Mesothelial cell of epicardium (in vitro differentiated cells): ENCODE data around the gene NR4A1. TPM values are rescaled to one million over a fixed set of nuclear protein-coding genes. Genes with fewer than 3 reads are reported as not detected.

ENCODE experiments used
- DNase-seq, 2 experiments: peaks; one replicate each; pipeline ENCODE4 v3.0.0; 2021; ENCODE audit warnings: low spot score in 2 of 2; ENCODE audit not compliant: unreplicated experiment in 2 of 2
- H3K27ac Mint-ChIP-seq: 2 replicates; pipeline ENCODE4 v1.8.0; 2021; ENCODE audit warnings: mixed read lengths
- H3K27me3 Mint-ChIP-seq: 2 replicates; pipeline ENCODE4 v1.8.0; 2021; ENCODE audit warnings: low read depth, mixed read lengths
- H3K36me3 Mint-ChIP-seq: 2 replicates; pipeline ENCODE4 v1.8.0; 2021; ENCODE audit warnings: mixed read lengths
- H3K4me1 Mint-ChIP-seq: 2 replicates; pipeline ENCODE4 v1.8.0; 2021; ENCODE audit warnings: mixed read lengths
- H3K4me3 Mint-ChIP-seq: 2 replicates; pipeline ENCODE4 v1.8.0; 2021; ENCODE audit warnings: mild to moderate bottlenecking, moderate library complexity, mixed read lengths
- H3K9me3 Mint-ChIP-seq: 2 replicates; pipeline ENCODE4 v1.8.0; 2021; ENCODE audit warnings: mixed read lengths
- total RNA-seq: library from RNA; stranded (reverse); gene quantifications from 3 replicates; pipeline ENCODE4 v1.2.1, GENCODE V29; 2021
- TF ChIP-seq, protein P1 (sequence below): fragments of 200-600 bp; sonication (generic); IDR thresholded peaks from one replicate; pipeline ENCODE4 v1.5.0; 2021; ENCODE audit warnings: antibody characterized with exemption; ENCODE audit not compliant: unreplicated experiment

NR4A1 gene
- total RNA-seq, 1 donor from 2014 or later: 141 TPM

DNA sequence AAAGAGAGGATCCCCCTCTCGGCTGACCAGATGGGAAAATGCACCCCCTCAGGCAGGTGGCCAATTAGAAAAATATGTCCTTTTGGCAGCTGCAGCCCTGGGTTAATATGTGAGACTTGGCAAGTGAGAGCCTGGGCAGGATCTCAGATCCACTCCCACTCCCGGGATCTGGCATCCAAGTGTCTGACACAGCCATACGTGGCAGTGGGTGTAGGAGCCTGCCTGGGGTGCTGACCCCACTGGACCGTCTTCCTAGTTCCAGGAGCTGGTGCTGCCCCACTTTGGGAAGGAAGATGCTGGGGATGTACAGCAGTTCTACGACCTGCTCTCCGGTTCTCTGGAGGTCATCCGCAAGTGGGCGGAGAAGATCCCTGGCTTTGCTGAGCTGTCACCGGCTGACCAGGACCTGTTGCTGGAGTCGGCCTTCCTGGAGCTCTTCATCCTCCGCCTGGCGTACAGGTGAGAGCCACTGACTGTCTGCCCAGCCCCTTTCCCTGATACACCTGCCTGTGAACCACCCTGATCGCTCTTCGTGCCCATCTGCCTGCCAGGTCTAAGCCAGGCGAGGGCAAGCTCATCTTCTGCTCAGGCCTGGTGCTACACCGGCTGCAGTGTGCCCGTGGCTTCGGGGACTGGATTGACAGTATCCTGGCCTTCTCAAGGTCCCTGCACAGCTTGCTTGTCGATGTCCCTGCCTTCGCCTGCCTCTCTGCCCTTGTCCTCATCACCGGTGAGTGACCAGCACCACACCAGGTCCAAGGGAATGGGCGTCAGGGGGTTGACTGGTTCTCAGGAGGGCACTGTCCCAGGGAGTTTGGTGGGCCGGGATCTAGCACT, 5.8 kb downstream of the NR4A1 start:
- TF ChIP-seq, protein P1, sequence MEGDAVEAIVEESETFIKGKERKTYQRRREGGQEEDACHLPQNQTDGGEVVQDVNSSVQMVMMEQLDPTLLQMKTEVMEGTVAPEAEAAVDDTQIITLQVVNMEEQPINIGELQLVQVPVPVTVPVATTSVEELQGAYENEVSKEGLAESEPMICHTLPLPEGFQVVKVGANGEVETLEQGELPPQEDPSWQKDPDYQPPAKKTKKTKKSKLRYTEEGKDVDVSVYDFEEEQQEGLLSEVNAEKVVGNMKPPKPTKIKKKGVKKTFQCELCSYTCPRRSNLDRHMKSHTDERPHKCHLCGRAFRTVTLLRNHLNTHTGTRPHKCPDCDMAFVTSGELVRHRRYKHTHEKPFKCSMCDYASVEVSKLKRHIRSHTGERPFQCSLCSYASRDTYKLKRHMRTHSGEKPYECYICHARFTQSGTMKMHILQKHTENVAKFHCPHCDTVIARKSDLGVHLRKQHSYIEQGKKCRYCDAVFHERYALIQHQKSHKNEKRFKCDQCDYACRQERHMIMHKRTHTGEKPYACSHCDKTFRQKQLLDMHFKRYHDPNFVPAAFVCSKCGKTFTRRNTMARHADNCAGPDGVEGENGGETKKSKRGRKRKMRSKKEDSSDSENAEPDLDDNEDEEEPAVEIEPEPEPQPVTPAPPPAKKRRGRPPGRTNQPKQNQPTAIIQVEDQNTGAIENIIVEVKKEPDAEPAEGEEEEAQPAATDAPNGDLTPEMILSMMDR: no peak
- no peaks in the 10 kb centered on the region for H3K9me3 Mint-ChIP-seq
- no peak overlapping the region for H3K4me3 Mint-ChIP-seq
- H3K27me3 Mint-ChIP-seq: peaks cover 3% of the 10 kb centered on the region
- peaks cover 2% of the 10 kb centered on the region for H3K36me3 Mint-ChIP-seq
- H3K4me1 Mint-ChIP-seq: peaks cover 2% of the 10 kb centered on the region
- no peak overlapping the region for H3K27ac Mint-ChIP-seq
- DNase-seq: no peak

DNA sequence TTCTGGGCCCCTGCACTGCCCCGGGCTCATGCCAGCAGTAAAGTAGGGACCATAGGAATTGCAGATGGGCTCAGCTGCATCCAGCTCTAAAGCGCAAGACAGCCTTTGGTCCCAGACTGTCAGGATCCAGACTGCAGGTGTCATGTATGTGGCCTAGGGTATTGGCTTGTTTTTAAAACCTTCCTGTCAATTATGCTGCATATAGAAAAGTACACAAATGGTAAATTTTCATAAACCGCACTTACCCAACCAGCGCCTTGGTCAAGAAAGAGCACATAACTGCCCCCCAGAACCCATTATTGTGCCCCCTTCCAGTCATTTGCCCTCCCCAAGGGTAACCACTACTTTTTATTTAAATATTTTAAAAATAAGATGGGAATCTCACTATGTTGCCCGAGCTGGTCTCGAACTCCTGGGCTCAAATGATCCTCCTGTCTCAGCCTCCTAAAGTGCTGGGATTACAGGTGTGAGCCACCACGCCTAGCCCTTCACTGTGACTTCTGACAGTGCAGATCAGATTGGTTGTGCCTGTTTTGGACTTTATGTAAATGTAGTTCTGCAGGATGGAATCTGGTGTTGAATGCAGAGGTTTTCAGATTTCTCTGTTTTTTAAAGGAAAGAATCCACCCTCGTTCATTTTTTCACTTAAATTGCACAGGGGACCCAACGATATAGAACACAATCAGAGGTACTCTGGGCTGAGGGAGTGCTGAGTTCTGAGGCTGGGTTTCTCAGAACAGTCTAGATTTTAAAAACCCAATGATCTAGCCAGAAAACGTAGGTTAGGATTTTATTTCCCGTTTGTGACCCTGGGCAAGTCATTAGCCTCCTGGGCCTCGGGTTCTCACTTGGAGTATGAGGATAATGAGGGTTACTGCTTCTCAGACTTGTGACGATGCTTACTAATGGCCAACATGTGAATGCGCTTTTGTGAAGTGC, 6.7 kb downstream of the NR4A1 start:
- DNase-seq: no peak
- TF ChIP-seq, protein P1: no peak
- Mint-ChIP-seq H3K27ac (no peak overlapping the region), H3K36me3 (peaks cover 2% of the 10 kb centered on the region), H3K9me3 (no peaks in the 10 kb centered on the region), H3K4me1 (no peaks in the 10 kb centered on the region), H3K4me3 (no peak overlapping the region), H3K27me3 (peaks cover 2% of the 10 kb centered on the region)

DNA sequence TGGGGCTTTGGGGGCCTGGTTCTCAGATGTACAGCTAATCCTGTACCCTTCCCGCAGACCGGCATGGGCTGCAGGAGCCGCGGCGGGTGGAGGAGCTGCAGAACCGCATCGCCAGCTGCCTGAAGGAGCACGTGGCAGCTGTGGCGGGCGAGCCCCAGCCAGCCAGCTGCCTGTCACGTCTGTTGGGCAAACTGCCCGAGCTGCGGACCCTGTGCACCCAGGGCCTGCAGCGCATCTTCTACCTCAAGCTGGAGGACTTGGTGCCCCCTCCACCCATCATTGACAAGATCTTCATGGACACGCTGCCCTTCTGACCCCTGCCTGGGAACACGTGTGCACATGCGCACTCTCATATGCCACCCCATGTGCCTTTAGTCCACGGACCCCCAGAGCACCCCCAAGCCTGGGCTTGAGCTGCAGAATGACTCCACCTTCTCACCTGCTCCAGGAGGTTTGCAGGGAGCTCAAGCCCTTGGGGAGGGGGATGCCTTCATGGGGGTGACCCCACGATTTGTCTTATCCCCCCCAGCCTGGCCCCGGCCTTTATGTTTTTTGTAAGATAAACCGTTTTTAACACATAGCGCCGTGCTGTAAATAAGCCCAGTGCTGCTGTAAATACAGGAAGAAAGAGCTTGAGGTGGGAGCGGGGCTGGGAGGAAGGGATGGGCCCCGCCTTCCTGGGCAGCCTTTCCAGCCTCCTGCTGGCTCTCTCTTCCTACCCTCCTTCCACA, 7.6 kb downstream of the NR4A1 start:
- Mint-ChIP-seq H3K4me3 (no peak overlapping the region), H3K27me3 (peaks cover 4% of the 10 kb centered on the region), H3K9me3 (no peaks in the 10 kb centered on the region), H3K4me1 (no peaks in the 10 kb centered on the region), H3K36me3 (peaks cover 2% of the 10 kb centered on the region), H3K27ac (no peak overlapping the region)
- no peak for DNase-seq
- TF ChIP-seq, protein P1: no peak

DNA sequence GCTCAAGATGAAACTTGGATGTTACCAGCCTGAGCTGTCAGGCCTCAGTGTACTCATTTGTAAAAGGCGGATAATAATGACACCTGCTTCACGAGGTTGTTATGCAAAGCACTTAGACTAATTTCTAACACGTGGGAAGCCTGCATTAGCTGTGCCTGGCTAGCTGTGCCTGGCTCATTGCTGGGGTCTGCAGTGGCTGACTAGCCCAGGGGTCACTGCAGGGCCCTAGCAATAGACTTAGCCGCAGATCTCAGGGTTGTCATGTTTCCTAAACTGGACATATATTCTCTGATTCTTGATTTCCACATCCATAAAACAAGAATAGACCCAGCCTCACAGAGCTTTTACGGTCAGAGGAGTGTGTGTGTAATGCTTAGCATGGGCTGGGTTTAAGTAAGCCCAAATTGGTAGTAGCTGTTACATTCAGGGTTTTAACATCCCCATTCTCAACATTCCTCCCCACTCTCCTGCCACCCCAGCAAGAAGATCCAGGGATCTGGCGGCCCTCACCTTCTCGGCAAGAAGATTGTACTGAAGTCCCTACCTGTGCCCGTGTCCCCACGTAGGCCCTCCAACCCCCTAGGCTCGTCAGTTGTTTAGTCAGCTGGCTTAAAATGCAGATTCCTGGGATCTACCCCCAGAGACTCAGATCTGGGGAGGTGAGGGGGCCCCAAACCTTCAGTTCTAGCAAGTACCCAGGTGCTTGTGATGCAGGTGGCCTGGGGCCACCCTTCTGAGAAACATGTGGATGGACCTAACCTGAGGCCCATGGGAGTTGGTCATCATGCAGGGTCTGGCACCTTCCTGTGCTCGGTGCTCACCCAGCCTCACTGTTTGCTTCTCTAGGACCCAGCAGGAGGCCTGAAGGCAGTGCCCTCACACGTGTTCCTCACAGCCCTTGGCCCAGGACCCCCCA, 8.6 kb downstream of the NR4A1 start:
- H3K36me3 Mint-ChIP-seq: peaks cover 2% of the 10 kb centered on the region
- H3K27ac Mint-ChIP-seq: no peak overlapping the region
- H3K4me3 Mint-ChIP-seq: no peak overlapping the region
- H3K9me3 Mint-ChIP-seq: no peaks in the 10 kb centered on the region
- H3K27me3 Mint-ChIP-seq: peaks cover 9% of the 10 kb centered on the region
- TF ChIP-seq, protein P1: no peak
- DNase-seq: no peak
- no peaks in the 10 kb centered on the region for H3K4me1 Mint-ChIP-seq
